ENCODE measurements around the gene ZSWIM6.

DNA sequence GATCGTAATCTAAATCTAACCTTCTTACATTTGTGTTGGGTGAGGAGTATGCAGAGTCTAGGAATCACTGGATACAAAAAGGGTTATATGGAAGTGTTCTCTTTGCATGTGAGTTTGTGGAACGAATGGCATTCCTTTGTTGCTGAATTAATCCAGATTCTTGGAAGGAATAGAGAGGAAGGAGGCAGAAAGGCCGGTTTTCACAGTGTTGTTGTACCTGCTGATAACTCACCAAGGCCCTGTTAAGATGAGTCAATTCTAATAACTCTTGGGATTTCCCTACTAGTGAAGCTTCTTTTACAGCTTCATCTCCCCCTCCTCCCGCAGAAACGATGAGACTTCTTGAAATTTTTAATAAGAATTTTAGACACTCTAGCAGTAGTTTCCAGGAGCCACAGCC, 84.0 kb downstream of the ZSWIM6 start:
- TF ChIP-seq, protein P1, sequence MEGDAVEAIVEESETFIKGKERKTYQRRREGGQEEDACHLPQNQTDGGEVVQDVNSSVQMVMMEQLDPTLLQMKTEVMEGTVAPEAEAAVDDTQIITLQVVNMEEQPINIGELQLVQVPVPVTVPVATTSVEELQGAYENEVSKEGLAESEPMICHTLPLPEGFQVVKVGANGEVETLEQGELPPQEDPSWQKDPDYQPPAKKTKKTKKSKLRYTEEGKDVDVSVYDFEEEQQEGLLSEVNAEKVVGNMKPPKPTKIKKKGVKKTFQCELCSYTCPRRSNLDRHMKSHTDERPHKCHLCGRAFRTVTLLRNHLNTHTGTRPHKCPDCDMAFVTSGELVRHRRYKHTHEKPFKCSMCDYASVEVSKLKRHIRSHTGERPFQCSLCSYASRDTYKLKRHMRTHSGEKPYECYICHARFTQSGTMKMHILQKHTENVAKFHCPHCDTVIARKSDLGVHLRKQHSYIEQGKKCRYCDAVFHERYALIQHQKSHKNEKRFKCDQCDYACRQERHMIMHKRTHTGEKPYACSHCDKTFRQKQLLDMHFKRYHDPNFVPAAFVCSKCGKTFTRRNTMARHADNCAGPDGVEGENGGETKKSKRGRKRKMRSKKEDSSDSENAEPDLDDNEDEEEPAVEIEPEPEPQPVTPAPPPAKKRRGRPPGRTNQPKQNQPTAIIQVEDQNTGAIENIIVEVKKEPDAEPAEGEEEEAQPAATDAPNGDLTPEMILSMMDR (IDR thresholded peaks at IDR 0.05) = no peak
- TF ChIP-seq POLR2A (IDR thresholded peaks at IDR 0.05) = no peak

Data from Peyer's patch (tissue), 4 donors.